ENCODE results near the gene NRCAM.
"Not testable (repeated sequence)": the region's sequence is repeated elsewhere in the genome, so short reads cannot be mapped to it uniquely, and the experiment has no call there.

The NRCAM gene

GRCh38 chr7:108270385-108271015 is 185.7 kb downstream of the NRCAM start:
- DNase-seq: no peak

GRCh38 chr7:108268200-108268820 is 187.9 kb downstream of the NRCAM start:
- DNase-seq: no peak

GRCh38 chr7:108267615-108268014 is 188.6 kb downstream of the NRCAM start:
- no peak for DNase-seq

- no peak for DNase-seq
Measured at GRCh38 chr7:108266491-108266890, 189.7 kb downstream of the NRCAM start.

GRCh38 chr7:108266035-108266434 is 190.2 kb downstream of the NRCAM start:
- DNase-seq: no peak

DNA sequence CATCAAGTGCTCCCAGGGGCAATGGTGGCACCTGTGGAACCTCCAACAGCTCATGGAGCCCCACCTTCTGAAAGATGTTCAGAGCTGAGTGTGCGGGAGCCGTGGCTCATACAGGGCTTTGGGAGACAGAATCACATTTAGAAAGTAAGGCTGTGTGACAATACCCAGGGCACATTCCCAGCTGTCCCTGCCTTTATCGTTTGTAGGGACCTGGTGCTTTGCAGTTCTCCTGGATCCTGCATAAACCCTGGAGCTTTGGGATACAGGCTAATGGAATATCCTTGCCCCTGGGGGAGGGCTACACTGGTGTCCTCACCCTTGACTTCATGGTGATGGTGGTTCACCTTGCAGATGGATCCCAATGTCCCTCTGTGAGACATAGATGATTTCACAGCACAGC is 191.2 kb downstream of the NRCAM start:
- no peak for DNase-seq

- DNase-seq: no peak
Measured at GRCh38 chr7:108263425-108263824, 192.8 kb downstream of the NRCAM start.

DNA sequence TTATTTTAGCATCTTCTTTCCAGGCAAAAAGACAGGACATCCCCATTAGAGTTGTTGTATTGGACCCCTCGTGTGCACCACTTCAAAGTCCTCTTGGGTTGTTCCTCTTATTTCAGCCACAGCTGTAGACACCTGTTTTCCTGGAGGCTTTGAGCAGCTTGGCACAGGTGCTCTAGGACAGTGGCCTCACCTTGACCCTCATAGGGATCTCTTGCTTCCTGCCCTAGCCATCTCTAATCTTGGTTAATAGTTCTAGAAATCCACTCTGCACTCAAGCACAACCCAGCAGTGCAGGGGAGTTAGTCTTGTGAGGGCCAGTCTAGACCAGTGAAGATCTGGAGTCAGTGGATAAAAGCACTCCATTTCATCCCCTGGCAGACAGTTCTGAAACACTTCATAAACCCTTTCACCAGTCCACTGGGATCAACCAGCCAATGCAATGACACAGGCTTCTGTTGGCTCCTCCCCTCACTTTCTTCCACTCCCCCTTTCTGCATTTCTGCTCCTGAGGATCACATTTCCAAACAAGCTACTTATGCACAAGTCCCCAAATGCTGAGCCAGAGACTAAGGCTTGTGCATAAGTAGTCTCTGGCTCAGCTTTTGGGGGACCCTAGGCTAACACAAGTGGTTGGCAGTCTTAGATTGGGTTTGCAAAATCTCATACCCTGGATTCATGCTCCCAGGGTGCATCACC is 194.5 kb downstream of the NRCAM start:
- no peak for DNase-seq

- DNase-seq: not testable (repeated sequence)
Measured at GRCh38 chr7:108259447-108259846, 196.8 kb downstream of the NRCAM start.

GRCh38 chr7:108257954-108258353 is 198.3 kb downstream of the NRCAM start:
- no peak for DNase-seq

DNA sequence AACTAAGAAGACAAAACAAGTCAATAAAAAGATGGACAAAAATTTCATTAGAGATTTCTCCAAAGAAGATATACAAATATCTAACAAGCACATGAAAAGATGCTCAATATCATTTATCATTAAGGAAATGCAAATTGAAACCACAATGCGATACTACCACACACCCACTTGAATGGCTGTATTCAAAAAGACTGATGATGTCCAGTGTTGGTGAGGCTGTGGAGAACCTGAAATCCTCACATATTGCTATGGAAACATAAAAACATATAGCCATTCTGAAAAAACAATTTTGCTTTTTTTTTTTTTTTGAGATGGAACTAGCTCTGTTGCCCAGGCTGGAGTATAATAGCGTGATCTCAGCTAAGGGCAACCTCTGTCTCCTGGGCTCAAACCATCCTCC is 202.0 kb downstream of the NRCAM start:
- DNase-seq: no peak

GRCh38 chr7:108253275-108254044 is 202.8 kb downstream of the NRCAM start:
- no peak for DNase-seq

- DNase-seq: no peak
Measured at GRCh38 chr7:108252177-108252576, 204.1 kb downstream of the NRCAM start.

DNA sequence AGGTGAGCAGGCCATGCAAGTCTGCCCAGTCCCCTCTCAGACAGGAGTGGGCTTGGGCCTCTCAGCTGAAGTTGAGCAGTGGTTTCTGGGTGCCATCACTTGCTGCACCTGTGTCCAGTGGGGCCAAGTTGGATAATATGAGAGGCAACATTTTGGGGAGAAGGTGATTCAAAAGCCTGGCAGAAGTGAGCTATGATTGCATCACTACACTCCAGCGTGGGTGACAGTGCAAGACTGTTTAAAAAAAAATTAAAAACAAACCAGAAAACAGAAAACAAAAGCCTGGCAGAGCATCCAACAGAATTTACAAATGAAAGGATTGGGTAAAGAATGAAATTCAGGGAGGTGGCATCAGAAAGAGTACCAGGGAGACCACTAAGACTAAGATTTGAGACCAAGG is 204.5 kb downstream of the NRCAM start:
- no peak for DNase-seq

GRCh38 chr7:108249453-108249852 is 206.8 kb downstream of the NRCAM start:
- no peak for DNase-seq

DNA sequence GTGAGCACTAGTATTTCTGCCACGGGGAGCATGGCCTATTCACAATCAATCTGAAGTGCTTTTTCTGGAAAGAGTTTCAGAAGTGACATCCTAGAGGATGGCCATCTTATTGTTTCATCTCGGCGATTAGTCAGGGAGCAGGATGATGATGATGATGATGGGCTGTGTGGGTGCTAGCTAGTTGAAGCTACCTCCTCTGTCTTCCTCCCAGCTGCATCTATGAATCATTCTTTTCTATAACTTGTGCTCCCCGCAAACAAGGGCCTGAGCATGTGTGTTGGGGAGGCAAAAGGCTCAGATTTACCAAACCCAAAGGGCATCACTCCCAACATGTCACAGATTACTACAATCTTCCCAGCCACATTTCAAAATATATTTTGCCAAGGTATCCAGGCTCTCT is 207.4 kb downstream of the NRCAM start:
- DNase-seq: no peak

- no peak for DNase-seq
Measured at GRCh38 chr7:108248418-108248817, 207.8 kb downstream of the NRCAM start.

DNA sequence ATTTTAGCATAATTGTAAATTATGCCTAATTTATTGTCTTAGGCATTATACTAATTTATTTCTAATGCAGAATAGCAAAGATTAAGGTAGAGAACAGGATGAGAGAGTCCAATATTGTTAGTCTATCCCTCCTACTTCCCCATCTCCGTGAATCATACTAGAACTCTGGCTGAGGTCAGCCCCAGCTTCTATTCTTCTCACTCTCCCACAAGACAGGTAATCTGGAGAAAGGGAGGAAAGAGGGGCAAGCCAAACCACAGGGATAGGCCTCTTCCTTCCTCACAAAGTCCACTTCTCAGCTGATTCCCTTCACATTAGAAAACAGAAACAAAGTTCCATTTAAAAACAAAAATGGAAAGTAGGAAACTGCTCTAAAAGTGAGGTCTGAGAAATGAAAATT is 208.6 kb downstream of the NRCAM start:
- DNase-seq: no peak

DNA sequence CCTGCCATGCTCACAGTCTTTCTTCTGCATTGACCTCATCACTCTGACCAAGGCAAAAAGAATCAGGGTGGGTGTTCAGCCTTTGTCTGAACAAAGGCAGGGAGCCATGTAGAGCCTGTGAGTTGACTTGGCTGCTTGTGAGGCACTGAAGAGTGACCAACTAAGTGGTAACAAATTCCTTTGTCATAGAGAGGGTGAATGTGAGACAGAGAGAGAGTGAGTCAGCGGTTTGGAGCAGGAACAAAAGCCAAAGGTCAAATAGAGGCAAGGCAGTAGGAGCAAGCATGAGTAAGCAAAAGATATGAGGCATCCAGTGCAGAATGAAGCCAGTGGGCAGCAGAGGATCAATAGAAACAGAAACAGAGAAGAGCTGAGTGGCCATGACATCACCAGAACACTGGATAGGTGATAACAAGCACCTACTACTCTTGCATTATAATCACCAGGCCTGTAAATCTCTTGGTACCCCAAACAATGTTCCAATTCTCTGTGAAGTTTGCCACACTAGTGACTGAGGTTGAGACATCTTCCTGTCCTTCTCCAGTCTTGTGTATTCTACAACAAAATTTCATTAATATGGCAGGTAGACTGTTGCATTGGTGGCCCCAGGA is 209.9 kb downstream of the NRCAM start:
- no peak for DNase-seq

- no peak for DNase-seq
Measured at GRCh38 chr7:108245523-108246226, 210.6 kb downstream of the NRCAM start.

DNA sequence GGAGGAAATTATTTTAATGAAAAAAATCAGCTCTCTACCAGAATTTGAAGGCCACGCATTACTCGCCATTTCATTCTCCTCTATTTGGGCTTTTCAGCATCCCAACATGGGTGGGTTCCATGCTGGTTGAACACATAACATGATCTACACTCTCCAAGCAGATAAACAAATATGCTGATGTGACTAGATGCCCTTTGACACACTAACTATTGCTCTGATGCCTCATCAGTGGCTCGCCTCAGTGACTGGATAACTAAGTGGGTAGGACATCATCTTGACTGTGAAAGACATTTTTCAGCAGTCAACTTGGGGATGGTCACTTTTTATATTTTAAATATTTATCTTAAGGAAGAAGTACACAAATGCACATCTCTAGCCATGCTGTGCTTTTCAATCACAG is 212.1 kb downstream of the NRCAM start:
- DNase-seq: no peak

DNA sequence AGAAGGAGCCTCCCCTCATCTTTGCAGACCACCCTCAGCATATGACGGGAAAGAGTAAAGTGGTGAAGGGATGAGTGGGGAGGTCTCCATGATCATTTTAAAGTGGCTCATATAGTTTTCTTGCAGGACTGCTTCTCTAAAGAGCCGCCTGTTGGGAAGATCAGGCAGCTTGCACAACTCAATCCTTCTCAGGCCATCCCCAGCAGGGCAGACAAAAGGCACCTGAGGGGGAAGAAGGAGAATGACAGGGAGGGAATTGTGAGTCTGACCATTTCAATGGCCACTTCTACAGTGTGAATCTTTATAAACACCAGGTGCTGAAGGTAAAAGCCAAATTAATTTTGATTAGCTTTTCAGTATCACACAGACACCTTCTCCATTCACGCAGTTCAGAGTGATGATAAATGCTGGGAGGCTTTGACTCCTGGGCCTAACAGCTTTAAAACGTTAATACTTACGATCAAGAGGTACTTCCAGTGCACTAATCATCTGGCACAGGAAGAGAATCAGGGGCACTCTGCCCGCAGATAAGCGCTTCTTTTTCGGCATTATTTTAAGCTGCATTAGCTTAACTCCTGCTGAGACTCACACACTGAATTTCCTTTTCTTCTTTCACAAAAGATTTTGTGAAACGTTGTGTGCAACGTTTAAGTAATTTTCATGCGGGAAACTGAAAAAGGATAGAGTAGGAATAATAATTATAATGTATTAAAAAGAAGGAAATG is 216.6 kb downstream of the NRCAM start:
- DNase-seq: no peak
